ENCODE results near the gene GINS2.

GINS2 gene

GRCh38 chr16:85652431-85653221 is 36.1 kb downstream of the GINS2 start:
- DNase-seq, result peak; percentile 31

- no peak for DNase-seq
Observed at GRCh38 chr16:85651629-85652430, 36.9 kb downstream of the GINS2 start.

GRCh38 chr16:85650844-85651628 is 37.7 kb downstream of the GINS2 start:
- DNase-seq, result no peak

- no peak for DNase-seq
Observed at GRCh38 chr16:85650135-85650843, 38.5 kb downstream of the GINS2 start.

GRCh38 chr16:85649411-85650134 is 39.2 kb downstream of the GINS2 start:
- no peak for DNase-seq

GRCh38 chr16:85648805-85649204 is 39.9 kb downstream of the GINS2 start:
- no peak for DNase-seq

GRCh38 chr16:85648070-85648714 is 40.6 kb downstream of the GINS2 start:
- DNase-seq, result no peak

GRCh38 chr16:85646976-85647375 is 41.8 kb downstream of the GINS2 start:
- no peak for DNase-seq

GRCh38 chr16:85646358-85646907 is 42.3 kb downstream of the GINS2 start:
- DNase-seq, result no peak

GRCh38 chr16:85645021-85645589 is 43.6 kb downstream of the GINS2 start:
- no peak for DNase-seq

- no peak for DNase-seq
Observed at GRCh38 chr16:85644093-85644712, 44.6 kb downstream of the GINS2 start.

GRCh38 chr16:85643631-85644030 is 45.1 kb downstream of the GINS2 start:
- no peak for DNase-seq

- DNase-seq, result no peak
Observed at GRCh38 chr16:85642762-85643358, 45.9 kb downstream of the GINS2 start.

- DNase-seq, result no peak
Observed at GRCh38 chr16:85641776-85642176, 47.0 kb downstream of the GINS2 start.

GRCh38 chr16:85641305-85641704 is 47.4 kb downstream of the GINS2 start:
- no peak for DNase-seq

- DNase-seq, result no peak
Observed at GRCh38 chr16:85640585-85640984, 48.2 kb downstream of the GINS2 start.

- DNase-seq, result no peak
Observed at GRCh38 chr16:85640254-85640558, 48.5 kb downstream of the GINS2 start.

GRCh38 chr16:85639529-85640253 is 49.1 kb downstream of the GINS2 start:
- DNase-seq, result no peak

GRCh38 chr16:85638695-85639409 is 49.9 kb downstream of the GINS2 start:
- DNase-seq, result no peak
